Stimulated activated CD4-positive, alpha-beta T cell treated with anti-CD3 and anti-CD28 coated beads, Interleukin-12 subunit alpha, Interleukin-12 subunit beta, amount 100 ng/mL, for 48 hours (primary cell): ENCODE results near the gene TEX26.

Experiments used
- DNase-seq, 3 donors: peaks; one replicate each; pipeline ENCODE4 v3.0.0-alpha.2; 2020; ENCODE audit warnings: low read depth in 2 of 3, low spot score in 1 of 3

TEX26 gene

DNA sequence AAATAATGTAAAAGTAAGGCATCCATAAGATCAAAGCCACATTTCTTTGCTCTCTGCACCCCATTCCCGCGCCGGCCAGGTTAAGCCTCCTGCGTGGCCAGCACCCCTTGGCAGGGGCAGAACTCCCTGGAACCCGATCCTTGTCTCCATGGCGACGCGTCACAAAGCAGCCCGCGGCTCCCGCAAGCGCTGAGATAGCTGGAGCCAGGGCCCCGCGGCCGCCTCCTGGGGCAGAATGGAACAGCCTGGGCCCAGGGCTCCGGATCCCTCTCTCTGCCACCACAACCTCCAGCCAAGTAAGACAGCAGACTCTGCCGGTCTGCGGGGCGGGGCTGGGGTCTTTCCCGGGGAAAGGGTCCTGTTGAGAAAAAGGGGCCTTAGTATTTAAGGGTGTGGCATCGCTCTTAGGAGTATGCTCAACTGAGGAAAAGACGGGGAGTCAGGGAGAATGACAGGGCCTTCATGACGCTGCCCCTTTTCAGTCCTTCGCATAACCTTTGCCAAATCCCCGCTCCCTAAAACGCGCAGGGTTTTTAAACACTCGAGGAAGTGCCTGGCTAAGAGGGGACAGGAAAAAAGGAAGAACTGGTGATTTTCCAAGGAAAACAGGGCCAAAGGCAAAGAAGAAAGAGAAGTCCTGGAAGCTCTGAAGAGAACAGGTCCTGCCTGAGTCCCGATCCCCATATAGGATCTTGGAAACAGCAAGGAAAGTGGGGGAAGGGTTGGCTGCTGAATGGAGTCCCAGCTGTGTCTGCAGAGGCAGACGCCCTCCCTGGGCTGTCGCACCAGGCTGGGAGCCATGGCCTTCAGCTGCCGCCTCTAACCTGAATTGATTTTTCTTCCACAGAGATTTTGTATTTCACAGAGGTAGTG, at the start of gene TEX26:
Gene TEX26, plus strand, starts transcription at position 176 of the 873 bp plus-strand sequence. Its CDS starts 60 bp downstream, at position 236.
- DNase-seq, result no peak

DNA sequence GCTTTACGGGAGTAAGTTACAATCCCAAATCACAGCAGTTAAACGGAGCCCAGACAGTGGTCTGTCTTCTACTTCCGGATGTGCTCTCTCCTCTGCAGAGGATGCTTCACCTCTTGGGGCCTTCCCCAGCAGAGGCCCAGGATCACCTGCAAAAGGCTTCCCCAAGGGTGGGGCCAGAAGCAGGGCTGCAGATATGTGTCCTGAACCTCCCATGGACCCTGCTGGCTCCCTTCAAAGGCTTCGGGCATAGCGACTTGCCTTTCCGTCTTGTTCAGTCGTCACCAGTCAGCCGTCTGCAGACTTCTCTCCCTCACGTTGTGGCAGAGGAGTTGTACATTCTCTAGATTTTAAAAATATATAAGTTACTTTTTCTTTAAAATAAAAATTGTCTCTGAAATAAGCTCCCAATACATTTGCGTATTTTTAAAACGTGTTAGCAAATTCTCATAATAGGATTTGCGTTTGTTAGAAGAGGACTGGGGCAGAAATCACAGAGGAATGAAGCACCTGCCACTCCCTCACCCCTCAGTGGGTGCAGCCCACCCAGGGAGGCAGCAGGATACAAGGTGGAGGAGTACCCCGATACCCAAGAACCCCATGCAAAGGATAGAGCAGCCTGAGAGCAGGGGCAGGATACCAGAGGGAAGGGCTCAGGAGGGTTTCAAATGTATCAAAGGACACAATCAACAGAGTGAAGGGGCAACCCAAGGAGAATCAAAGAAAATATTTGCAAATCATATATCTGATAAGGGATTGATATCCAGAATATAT, 49.3 kb upstream of the TEX26 start:
- DNase-seq, result no peak

- no peak for DNase-seq
These were observed 47.9 kb upstream of the TEX26 start for GRCh38 chr13:30884543-30884942.

DNA sequence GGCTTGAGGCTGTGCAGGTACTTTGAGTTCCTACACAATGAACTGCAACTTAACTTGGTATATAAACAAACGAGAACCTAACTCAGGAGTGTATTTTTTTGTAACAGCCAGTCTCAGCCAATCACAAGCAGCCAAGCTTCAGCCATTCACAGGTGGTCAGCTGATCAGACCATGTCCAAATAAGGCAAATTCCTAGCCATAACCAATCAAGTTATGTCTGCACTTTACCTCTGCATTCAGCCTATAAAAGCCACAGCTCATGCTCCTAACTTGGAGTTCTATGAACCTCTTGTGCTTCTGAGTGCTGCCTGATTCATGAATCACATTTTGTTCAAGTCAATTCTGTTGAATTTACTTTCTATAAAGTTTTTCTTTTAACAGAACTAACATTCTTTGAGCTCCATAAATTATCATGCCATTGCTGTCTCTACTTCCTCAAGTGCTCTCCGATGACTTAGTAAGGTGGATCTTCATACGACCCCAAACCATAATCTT, 43.2 kb upstream of the TEX26 start:
- no peak for DNase-seq

- DNase-seq, result peak in 2 of 3 donors; percentile 12 to 15
These were observed 39.5 kb upstream of the TEX26 start for GRCh38 chr13:30892966-30893365.

- no peak for DNase-seq
These were observed 36.7 kb upstream of the TEX26 start for GRCh38 chr13:30895773-30896172.

GRCh38 chr13:30898070-30898469, 34.4 kb upstream of the TEX26 start:
- no peak for DNase-seq

GRCh38 chr13:30898678-30899241, 33.7 kb upstream of the TEX26 start:
- DNase-seq, result peak in 1 of 3 donors; percentile 16

GRCh38 chr13:30900436-30900835, 32.0 kb upstream of the TEX26 start:
- no peak for DNase-seq

- DNase-seq, result no peak
These were observed 31.3 kb upstream of the TEX26 start for GRCh38 chr13:30900952-30901749.

DNA sequence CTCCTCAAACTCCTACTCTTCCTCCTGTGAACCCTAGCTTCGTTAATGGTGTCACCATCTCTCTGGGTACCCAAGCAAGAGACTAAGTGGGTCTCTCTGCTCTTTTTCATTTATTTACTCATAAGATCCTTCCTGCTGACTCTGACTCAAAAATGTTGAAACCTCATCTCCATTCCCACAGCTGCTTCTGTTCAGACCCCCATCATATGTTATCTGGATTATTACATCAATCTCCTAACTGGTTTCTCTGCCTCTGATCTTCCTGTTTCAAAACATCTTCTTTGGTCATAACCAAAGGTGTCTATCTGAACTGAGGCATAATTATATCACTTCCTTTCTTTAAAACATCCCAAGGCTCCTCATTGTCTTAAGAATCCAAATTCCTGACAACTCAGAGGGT, 28.4 kb upstream of the TEX26 start:
- no peak for DNase-seq

DNA sequence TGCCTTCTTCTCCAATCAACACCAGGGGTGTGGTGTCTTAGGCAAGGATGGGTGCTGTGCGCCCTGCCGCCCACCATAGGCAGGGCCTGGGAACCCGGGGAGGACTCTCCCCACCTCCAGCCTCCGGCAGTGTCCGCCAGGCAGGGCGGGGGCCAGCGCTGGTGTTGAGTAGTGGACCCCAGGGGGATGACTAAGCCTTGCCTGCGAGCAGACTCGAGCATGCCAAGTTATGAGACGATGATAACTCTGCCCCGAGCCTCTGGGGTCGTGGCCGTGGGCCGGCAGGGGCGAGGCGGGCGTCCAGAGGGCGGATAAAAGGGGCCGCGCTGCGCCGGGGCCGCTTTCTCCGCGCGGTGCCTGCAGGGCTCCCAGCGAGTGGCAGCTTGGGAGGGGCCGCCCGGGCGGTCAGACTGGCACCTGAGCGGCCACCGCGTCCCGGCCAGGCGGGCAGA, 26.5 kb upstream of the TEX26 start, which contains the start of gene MEDAG:
Gene MEDAG, plus strand, starts transcription at position 340 of the 452 bp plus-strand sequence. CDS start 245 bp downstream, outside the sequence.
- DNase-seq, result no peak

DNA sequence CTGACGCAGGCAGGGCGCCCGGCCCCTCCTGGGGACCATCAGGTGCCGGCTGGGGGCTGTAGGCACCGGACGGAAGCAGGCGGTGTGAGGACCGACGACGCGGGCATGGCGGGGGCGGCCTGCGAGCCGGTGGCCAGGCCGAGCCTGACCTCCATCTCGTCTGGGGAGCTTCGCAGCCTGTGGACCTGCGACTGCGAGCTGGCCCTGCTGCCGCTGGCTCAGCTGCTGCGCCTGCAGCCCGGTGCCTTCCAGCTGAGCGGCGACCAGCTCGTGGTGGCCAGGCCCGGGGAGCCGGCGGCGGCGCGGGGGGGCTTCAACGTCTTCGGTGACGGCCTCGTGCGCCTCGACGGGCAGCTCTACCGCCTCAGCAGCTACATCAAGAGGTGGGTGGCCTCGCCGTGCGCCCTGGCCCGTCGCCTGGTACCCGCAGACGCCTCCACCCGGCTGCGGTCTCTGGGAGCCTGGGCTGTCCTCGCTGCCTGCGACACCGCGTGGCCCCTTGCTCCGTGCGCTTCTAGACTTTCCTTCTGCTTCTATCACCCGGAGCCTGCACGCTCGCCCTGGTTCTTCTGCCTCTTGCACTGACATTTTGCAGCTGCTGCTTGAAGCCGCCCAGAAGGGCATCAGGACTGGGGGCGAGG, 25.9 kb upstream of the TEX26 start:
- no peak for DNase-seq

- no peak for DNase-seq
These were observed 25.2 kb upstream of the TEX26 start for GRCh38 chr13:30907121-30907861.

DNA sequence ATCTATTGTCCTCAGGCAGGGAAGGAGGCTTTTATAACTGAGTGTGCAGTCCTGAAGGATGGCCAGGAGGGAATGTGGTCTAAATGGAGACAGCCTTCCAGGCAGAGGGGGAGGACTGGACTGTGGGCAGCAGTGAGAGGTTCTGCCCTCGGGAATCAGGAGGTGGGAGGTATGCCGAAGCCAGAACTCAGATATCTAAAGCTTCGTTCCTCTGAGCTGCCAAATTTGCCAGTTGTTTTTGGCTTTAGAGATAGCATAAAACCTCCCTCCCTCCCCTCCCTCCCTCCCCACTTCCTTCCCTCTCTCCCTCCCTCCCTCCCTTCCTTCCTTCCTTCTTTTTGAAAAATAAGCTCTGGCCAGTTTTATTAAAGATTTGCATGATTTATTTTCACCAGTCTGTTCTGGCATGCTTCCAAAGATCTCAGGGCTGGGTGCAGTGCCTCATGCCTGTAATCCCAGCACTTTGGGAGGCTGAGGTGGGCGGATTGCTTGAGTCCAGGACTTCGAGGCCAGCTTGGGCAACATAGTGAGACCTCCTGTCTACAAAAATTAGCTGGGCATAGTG, 24.0 kb upstream of the TEX26 start:
- DNase-seq, result no peak

DNA sequence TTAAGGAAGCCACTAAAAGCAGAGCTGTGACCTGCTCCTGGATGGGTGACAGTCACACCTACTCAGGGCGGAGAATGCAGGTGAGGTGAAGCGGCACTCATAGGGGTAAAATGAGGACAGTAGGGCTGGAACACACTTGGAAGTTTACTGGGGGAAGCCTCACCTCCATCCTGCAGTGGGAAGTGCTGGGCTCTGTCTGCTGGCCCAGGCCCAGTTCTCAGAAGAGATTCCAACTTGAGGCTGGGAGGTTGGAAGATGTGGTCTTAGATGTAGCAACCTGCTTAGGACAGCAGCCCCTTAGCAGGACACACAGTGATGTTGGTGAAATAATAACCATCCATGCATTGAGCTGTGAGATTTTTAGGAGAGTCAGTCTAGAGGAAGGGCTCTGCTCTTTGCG, 21.8 kb upstream of the TEX26 start:
- DNase-seq, result no peak

DNA sequence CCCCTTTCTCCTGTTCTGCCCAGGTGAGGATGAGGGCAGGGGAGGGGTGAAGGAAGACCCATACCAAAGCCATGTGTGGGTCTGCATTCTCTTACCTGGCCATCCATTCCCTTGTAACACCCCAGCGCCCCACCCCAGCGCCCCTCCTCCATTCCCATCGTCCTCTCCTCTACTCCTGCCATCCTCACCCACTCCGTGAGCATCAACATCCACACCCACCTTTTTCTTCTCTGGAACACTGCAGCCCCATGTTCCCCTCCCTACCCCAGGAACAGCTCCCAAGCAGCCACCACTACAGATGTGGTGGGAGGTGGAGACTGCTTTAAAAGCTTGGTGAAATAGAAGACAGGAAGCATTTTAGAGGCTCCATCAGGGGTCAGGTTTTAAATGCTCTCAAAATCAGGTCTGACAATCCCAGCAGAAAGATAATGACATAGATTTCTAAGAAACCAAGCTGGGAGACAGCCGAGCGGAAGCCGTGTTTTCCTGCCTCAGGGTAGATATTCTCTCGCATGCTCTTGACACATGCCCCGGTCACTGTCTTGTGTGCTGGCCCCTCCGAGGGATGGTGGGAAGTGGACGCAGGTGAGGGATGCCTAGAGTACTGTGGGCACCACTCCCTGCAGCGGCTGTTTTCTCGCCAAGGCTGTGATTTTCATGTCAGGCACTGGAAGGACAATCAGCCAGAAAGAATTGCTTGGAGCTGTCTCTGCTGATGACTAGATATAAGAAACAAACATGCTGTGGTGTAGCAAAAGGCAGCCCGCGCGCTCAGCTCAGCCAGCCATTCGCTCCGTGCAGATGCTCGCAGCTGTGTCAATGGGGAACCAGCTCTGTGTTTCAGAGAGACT, 16.5 kb upstream of the TEX26 start:
- no peak for DNase-seq

DNA sequence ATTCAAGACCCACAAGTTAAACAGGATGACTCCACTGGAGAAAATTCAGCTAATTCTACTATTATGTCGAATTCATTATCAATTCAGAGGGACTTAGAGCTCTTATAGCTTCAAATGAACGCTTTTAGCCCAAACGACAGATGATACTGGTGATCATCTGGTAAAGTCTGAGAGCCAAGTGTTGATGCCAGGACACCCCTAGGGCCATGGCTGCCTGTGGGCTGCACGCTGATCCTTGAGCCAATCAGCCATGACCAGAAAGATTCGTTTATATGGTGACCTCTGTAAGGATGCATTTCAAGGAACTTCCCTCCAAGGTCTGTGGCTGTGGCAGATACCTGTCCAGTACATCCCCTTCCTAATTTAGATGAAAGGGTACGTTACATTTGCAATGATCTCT, 15.5 kb upstream of the TEX26 start:
- DNase-seq, result no peak
